Heart left ventricle (tissue), 16 donors: Measurements from ENCODE around the gene JUP. TPM values are rescaled to one million over a fixed set of nuclear protein-coding genes. Genes with fewer than 3 reads are reported as not detected.
A peak's percentile ranks its signal among the peaks of the same experiment; 100 is the strongest.

Experiments
- ATAC-seq, 4 donors: fragments of 200-7000 bp; cut with Tn5 transposase; one replicate each; pipeline ENCODE4 v1.9.1; 2020 to 2022; ENCODE audit warnings: moderate library complexity in 4 of 4, mild to moderate bottlenecking in 3 of 4, moderate number of reproducible peaks in 1 of 4
- DNase-seq, 5 donors: peaks; one replicate each; pipeline ENCODE4 v3.0.0-alpha.2; 2020
- H3K27ac ChIP-seq, 12 donors: fragments of 200-600 bp; sonication (generic) in 4 of 12; one replicate each; pipeline versions ENCODE4 v1.5.0 to v1.8.0; 2016 to 2022; ENCODE audit warnings: mild to moderate bottlenecking in 2 of 12
- H3K27me3 ChIP-seq, 9 donors: fragments of 200-600 bp; sonication (generic) in 2 of 9; one replicate each; pipeline versions ENCODE4 v1.5.1 to v1.8.0; 2016 to 2022; ENCODE audit warnings: mild to moderate bottlenecking in 3 of 9
- H3K36me3 ChIP-seq, 9 donors: fragments of 200-600 bp; sonication (generic) in 2 of 9; one replicate each; pipeline versions ENCODE4 v1.5.0 to v1.8.0; 2018 to 2022; ENCODE audit warnings: mild to moderate bottlenecking in 2 of 9
- H3K4me1 ChIP-seq, 12 donors: fragments of 200-600 bp; sonication (generic) in 4 of 12; one replicate each; pipeline versions ENCODE4 v1.5.0 to v1.8.0; 2016 to 2022; ENCODE audit warnings: mild to moderate bottlenecking in 3 of 12
- H3K4me3 ChIP-seq, 12 donors: fragments of 200-600 bp; sonication (generic) in 4 of 12; one replicate each; pipeline versions ENCODE4 v1.5.0 to v1.8.0; 2017 to 2022; ENCODE audit warnings: mild to moderate bottlenecking in 9 of 12, moderate library complexity in 4 of 12
- H3K9me3 ChIP-seq, 12 donors: fragments of 200-600 bp; sonication (generic) in 4 of 12; one replicate each; pipeline versions ENCODE4 v1.5.0 to v1.8.0; 2016 to 2022; ENCODE audit warnings: mild to moderate bottlenecking in 1 of 12
- POLR2A ChIP-seq, 2 donors: fragments of 450-650 bp; IDR thresholded peaks; one replicate each; pipeline ENCODE4 v1.6.1; 2017; ENCODE audit warnings: antibody characterized with exemption in 2 of 2, mild to moderate bottlenecking in 2 of 2, moderate library complexity in 2 of 2
- WGBS, 4 donors: extraction: QIAGEN DNeasy Blood & Tissue Kit in 2 of 4; methylation state at CpG; one replicate each; pipeline versions ENCODE4 v1.1.5 to v1.1.7; 2013 to 2018; 5-methylcytosine and 5-hydroxymethylcytosine counted together
- intact Hi-C, 10 donors: fragments of 100-400 bp; cut with DNase I; formaldehyde crosslinking; loops; one replicate each; pipeline versions ENCODE4 v1.11.1 to v1.14.2; 2022
- polyA plus RNA-seq, 2 donors: library from polyadenylated mRNA; stranded (reverse); fragments of 200-250 nt; gene quantifications; one replicate each; pipeline ENCODE4 v1.2.3, GENCODE V29; 2013
- total RNA-seq, 9 donors: library from RNA; depleted of rRNA in 2 of 9; stranded (reverse); fragments of >200 nt in 2 of 9; fragmentation: NEBNext Ultra II Directional in 3 of 9; extraction: Animal tissue kit (Norgen Biotek cat#: 25700) in 3 of 9; gene quantifications; one replicate each; pipeline versions ENCODE4 v1.1.0 to v1.2.4, GENCODE V29; 2016 to 2023
- TF ChIP-seq, protein P1 (sequence below), 12 donors: fragments of 200-600 bp; sonication (generic) in 4 of 12; IDR thresholded peaks; one replicate each; pipeline versions ENCODE4 v1.5.0 to v1.8.0; 2018 to 2022; ENCODE audit warnings: antibody characterized with exemption in 12 of 12, mild to moderate bottlenecking in 5 of 12
- donor health status: ischemic (EF 13 %, LVEDD 7.1; RV severe dilation, severe dysfunction).
- donor health status: healthy with polysubstance abuse.
- donor health status: DM: no; HTN: yes; CAD: no.
- donor health status: DM: no; HTN: no; CAD: no.
- donor health status: ischemic (EF 25% LVEDD 6.9; RV normal size, moderate dysfunction).
- donor health status: ischemic (EF 25% LVEDD 5.7; RV mildly dilated, moderate dysfunction).
- donor health status: healthy.
- donor health status: DM: yes; HTN: yes; CAD: no.
- donor health status: ischemic (EF 35%, LVEDD 5.7; RV mildly dilated, moderate dysfunction).
- donor health status: nonischemic (EF 11% LVEDD 7.7; RV severe dilation, severe dysfunction).
- donor health status: DM: yes; HTN: yes; CAD: no.
- donor health status: PGD.
- donor health status: ischemic (EF 29% LVEDD 5.4; RV normal size, mild dysfunction).
- donor health status: nonischemic (EF 23%, LVEDD 6.1; RV moderate dilation, normal function).

The JUP gene
- total and polyA plus RNA-seq, 11 donors: 94.6 to 503 (median 159) TPM

DNA sequence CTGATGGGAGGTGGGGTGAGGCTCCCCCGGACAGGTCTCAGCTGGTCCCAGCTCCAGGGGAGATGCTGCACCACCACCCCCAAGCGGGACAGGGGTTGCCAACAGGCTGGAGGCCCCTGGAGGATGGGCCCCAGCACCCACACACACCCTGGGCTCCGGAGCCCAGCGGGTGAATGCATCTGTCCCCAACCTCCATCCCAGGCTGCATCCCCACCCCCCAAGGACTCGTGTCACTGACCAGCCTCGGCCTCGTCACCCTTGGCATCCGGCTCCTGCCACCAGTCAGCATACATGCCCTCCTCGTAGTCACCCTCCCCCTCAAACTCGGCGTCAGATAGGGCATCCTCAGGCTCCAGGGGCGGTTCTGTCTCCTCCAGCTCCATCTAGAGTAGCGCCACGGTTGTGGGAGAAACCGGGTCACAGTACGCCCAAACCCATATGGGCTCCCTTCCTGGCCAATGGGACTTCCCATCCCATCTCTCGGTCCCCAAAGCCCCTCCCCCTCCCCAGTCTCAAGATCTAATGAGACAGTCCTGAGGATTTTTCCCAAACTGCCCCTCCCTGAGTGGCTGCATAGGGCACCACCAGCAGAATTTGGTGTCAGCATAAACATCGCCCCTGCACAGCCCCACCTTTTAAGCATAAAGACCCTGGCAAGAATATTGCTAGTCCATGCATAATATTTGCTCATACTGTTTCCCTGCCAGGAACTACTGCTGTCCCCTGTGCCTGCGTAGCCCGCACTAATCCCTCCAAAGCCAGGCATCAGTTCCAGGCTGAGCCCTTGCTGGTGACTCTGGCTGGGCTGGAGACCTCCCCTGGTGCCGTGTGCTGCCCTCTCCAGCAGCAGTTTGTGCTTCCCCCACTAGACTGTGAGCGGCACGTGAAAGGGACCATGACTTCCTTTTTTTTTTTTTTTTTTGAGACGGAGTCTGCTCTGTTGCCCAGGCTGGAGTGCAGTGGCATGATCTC, 16.8 kb upstream of the JUP start:
- Histone ChIP-seq H3K27me3 (no peaks in the 10 kb centered on the region), H3K36me3 (peaks cover 0 to 7% (median 0%) of the 10 kb centered on the region in 9 donors), H3K27ac (no peak overlapping the region), H3K4me3 (no peak overlapping the region), H3K9me3 (no peaks in the 10 kb centered on the region), H3K4me1 (peaks cover 0 to 11% (median 10%) of the 10 kb centered on the region in 12 donors)
- DNase-seq: no peak
- no peak for TF ChIP-seq POLR2A (IDR thresholded peaks at IDR 0.05)
- TF ChIP-seq, protein P1, sequence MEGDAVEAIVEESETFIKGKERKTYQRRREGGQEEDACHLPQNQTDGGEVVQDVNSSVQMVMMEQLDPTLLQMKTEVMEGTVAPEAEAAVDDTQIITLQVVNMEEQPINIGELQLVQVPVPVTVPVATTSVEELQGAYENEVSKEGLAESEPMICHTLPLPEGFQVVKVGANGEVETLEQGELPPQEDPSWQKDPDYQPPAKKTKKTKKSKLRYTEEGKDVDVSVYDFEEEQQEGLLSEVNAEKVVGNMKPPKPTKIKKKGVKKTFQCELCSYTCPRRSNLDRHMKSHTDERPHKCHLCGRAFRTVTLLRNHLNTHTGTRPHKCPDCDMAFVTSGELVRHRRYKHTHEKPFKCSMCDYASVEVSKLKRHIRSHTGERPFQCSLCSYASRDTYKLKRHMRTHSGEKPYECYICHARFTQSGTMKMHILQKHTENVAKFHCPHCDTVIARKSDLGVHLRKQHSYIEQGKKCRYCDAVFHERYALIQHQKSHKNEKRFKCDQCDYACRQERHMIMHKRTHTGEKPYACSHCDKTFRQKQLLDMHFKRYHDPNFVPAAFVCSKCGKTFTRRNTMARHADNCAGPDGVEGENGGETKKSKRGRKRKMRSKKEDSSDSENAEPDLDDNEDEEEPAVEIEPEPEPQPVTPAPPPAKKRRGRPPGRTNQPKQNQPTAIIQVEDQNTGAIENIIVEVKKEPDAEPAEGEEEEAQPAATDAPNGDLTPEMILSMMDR (IDR thresholded peaks at IDR 0.05): no peak
- WGBS, 4 donors: 73 to 85% (median 80%) methylated on average over 19 to 24 of the region's 24 CpGs
- peak in 1 of 4 donors; percentile 3 for ATAC-seq
- intact Hi-C loops: loop anchor here in 3 of 10 donors (2.0 to 5.0 kb wide), 2 partner anchors 33 to 36 kb away; no protein-coding TSS in a partner anchor

GRCh38 chr17:41801374-41802271, 15.1 kb upstream of the JUP start:
- peak overlapping the region in 3 of 12 donors; percentile 24 to 34 (median 29) for H3K4me3 ChIP-seq
- intact Hi-C loops: loop anchor here (1.0 to 5.0 kb wide), 7 partner anchors 25 to 63 kb away; no protein-coding TSS in a partner anchor
- ATAC-seq (peak; percentile 79 to 89 (median 84)), DNase-seq (peak; percentile 74 to 90 (median 83))
- H3K27ac ChIP-seq: peak overlapping the region in 1 of 12 donors; percentile 54
- H3K9me3 ChIP-seq: no peaks in the 10 kb centered on the region
- H3K27me3 ChIP-seq: no peaks in the 10 kb centered on the region
- H3K36me3 ChIP-seq: peaks cover 0 to 7% (median 0%) of the 10 kb centered on the region in 9 donors
- peaks cover 0 to 11% (median 10%) of the 10 kb centered on the region in 12 donors for H3K4me1 ChIP-seq
- TF ChIP-seq POLR2A (IDR thresholded peaks at IDR 0.05): no peak
- TF ChIP-seq, protein P1 (IDR thresholded peaks at IDR 0.05): peak; percentile 93 to 99 (median 97)
- WGBS, 4 donors: 12 to 18% (median 15%) methylated on average over 10 to 14 of the region's 14 CpGs

DNA sequence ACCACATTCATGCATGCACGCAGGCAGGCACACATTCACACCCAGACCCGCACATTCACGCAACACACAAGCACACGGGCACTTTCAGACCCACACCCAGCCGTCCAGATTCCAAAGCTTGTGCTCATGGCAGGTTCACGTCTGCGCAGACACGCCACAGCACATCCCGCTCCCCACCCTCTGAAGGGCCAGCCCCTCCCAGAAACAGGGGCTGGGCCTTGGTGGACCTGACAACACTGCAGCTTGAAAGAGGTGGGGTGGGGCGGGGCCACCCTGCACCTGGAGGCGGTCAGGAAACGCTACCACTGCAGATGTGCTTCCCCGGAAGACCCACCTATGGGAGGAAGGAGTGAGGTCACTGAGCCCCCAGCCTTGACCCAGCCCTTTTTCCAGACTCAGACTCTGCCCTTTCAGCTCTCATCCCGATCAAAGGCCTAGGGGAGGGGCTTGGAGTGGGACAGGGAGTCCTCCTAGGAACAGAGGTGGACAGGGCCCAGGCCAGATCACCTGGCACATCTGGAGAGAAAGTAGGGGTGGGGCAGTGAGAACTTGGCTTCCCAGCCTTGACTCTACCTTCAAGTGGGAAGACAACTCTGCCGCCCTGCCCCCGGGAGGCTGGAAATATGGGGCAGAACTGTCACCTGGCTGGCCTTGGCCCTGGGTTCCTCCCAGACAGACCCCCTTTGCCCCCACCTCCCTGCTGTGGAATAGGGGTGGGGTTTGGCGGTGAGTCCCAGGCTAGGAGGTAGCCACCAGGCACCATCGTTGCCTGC, 14.3 kb upstream of the JUP start:
- no peaks in the 10 kb centered on the region for H3K9me3 ChIP-seq
- peak overlapping the region in 1 of 12 donors; percentile 54 for H3K27ac ChIP-seq
- ATAC-seq: peak; percentile 21 to 60 (median 34)
- H3K27me3 ChIP-seq: no peaks in the 10 kb centered on the region
- peak overlapping the region in 2 of 12 donors; percentile 24 to 29 for H3K4me3 ChIP-seq
- DNase-seq: peak in 1 of 5 donors; percentile 29
- WGBS, 4 donors: 60 to 77% (median 63%) methylated on average over 10 to 18 of the region's 18 CpGs
- TF ChIP-seq POLR2A (IDR thresholded peaks at IDR 0.05): no peak
- TF ChIP-seq, protein P1 (IDR thresholded peaks at IDR 0.05): no peak
- peaks cover 0 to 15% (median 10%) of the 10 kb centered on the region in 12 donors for H3K4me1 ChIP-seq
- intact Hi-C loops: loop anchor here (1.0 to 5.0 kb wide), 6 partner anchors 24 to 62 kb away; no protein-coding TSS in a partner anchor
- peaks cover 0 to 4% (median 0%) of the 10 kb centered on the region in 9 donors for H3K36me3 ChIP-seq
